ENCODE data around the gene KCNJ14. TPM values are rescaled to one million over a fixed set of nuclear protein-coding genes. Genes with fewer than 3 reads are reported as not detected.

Gene KCNJ14
- polyA plus RNA-seq, 3 donors, result 0.09 to 0.56 TPM; not detected in 1

DNA sequence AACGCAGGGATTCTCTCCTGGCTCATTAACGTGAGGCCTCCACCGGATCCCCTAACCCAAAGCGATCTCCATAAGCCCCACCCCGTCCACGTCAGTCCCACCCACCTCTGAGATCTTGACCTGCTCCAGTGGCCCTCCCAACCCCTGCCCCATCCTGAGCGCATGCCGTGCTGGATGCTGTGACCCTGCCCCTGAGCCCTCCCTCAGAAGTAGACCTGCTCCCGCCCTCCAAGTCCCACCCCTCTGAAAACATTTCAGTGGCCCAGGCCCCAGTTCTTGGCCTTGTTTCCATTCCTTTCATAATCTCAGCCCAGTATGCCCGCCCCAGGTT lies 36.4 kb downstream of the KCNJ14 start:
- Histone ChIP-seq H4K20me1 (ENCODE audit: insufficient read depth, low read length) (no peaks in the 10 kb centered on the region), H3K9ac (ENCODE audit: insufficient read depth, low read length, poor library complexity, severe bottlenecking) (no peak overlapping the region), H3K9me3 (replicated peaks in 1 of 2; ENCODE audit: control insufficient read depth in 1 of 2, insufficient read depth in 1 of 2, low read length in 2 of 2) (peaks cover 0 to 3% of the 10 kb centered on the region in 2 donors), H3K27me3 (ENCODE audit: control insufficient read depth in 2 of 2, insufficient read depth in 2 of 2, low read length in 2 of 2) (peaks cover 11 to 35% of the 10 kb centered on the region in 2 donors), H3K4me3 (replicated peaks in 1 of 3; ENCODE audit: low read depth in 2 of 3, low read length in 3 of 3) (no peak overlapping the region), H3K79me2 (ENCODE audit: insufficient read depth, low read length) (no peaks in the 10 kb centered on the region), H3K36me3 (replicated peaks in 1 of 2; ENCODE audit: control insufficient read depth in 1 of 2, insufficient read depth in 2 of 2, low read length in 2 of 2) (no peaks in the 10 kb centered on the region), H3K4me1 (ENCODE audit: control insufficient read depth in 1 of 2, insufficient read depth in 2 of 2, low read length in 2 of 2) (peaks cover 36 to 49% of the 10 kb centered on the region in 2 donors), H3K27ac (ENCODE audit: low read depth in 1 of 2, low read length in 2 of 2) (no peak overlapping the region), H2AFZ (ENCODE audit: insufficient read depth, low read depth, low read length, poor library complexity, severe bottlenecking) (no peak overlapping the region), H3K4me2 (replicated peaks; ENCODE audit: extremely low read depth, low read length, poor library complexity, severe bottlenecking) (peak overlapping the region; percentile 27)
- Mint-ChIP-seq H3K36me3 (peaks cover 0 to 11% of the 10 kb centered on the region in 2 donors), H3K9me3 (peaks cover 0 to 27% (median 15%) of the 10 kb centered on the region in 7 donors), H3K27me3 (ENCODE audit: low read depth in 3 of 3) (peaks cover 46 to 65% (median 48%) of the 10 kb centered on the region in 3 donors), H3K4me3 (peak overlapping the region in 1 of 2 donors; percentile 92), H3K27ac (peak overlapping the region in 5 of 7 donors; percentile 9 to 91 (median 41)), H3K4me1 (peaks cover 40% of the 10 kb centered on the region)
- 23% methylated on average over 10 of the region's 10 CpGs for WGBS (ENCODE audit: insufficient coverage)
- TF ChIP-seq, protein P1, sequence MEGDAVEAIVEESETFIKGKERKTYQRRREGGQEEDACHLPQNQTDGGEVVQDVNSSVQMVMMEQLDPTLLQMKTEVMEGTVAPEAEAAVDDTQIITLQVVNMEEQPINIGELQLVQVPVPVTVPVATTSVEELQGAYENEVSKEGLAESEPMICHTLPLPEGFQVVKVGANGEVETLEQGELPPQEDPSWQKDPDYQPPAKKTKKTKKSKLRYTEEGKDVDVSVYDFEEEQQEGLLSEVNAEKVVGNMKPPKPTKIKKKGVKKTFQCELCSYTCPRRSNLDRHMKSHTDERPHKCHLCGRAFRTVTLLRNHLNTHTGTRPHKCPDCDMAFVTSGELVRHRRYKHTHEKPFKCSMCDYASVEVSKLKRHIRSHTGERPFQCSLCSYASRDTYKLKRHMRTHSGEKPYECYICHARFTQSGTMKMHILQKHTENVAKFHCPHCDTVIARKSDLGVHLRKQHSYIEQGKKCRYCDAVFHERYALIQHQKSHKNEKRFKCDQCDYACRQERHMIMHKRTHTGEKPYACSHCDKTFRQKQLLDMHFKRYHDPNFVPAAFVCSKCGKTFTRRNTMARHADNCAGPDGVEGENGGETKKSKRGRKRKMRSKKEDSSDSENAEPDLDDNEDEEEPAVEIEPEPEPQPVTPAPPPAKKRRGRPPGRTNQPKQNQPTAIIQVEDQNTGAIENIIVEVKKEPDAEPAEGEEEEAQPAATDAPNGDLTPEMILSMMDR (IDR thresholded peaks at IDR 0.05), result no peak
- no peak for DNase-seq
- intact Hi-C loops (cut with micrococcal nuclease), result loop anchor here (2.0 kb wide), 2 partner anchors 23 to 93 kb away; partner anchors contain the start of gene CYTH2 (in 2 of the 2)

DNA sequence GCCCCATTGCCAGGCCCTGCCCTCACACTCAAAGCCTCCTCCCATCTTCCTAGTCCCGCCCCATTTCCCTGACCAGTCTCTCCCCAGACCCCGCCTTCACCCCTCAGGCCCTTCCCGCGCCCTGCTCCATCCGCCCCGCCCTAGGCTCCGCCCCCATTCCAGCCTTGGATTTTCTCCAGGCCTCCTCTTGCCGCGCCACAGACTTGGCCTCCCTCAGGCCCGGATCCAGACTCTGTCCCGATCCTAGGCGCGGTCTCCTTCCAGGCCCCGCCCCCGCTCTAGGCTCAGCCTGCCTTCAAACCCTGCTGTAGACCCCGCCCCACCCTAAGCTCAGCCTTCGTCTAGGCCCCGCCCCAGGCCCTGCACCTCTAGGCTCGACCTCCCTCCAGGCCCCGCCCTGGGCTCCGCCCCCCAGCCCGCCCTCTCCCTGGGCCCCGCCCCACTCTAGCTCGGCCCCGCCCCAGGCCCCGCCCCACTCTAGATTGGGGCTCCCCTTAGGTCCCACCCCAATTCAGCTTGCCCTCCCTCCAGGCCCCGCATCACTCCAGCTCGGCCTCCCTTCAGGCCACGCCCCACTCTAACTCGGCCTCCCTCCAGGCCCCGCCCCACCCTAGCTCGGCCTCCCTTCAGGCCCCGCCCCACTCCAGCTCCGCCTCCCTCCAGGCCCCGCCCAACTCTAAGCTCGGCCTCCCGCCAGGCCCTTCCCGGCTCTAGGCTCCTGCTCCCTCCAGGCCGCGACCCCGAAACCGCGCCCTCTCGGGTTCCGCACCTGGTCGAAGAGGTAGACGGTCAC lies 37.7 kb downstream of the KCNJ14 start:
- WGBS (ENCODE audit: insufficient coverage), result under 1% methylated on average over 33 of the region's 47 CpGs
- H3K27ac ChIP-seq (ENCODE audit: low read depth in 1 of 2, low read length in 2 of 2), result peak overlapping the region in 1 of 2 donors; percentile 45
- TF ChIP-seq, protein P1 (IDR thresholded peaks at IDR 0.05), result no peak
- H3K9me3 ChIP-seq (replicated peaks in 1 of 2; ENCODE audit: control insufficient read depth in 1 of 2, insufficient read depth in 1 of 2, low read length in 2 of 2), result peaks cover 0 to 3% of the 10 kb centered on the region in 2 donors
- DNase-seq, result peak; percentile 93 to 95 (median 94)
- H3K4me2 ChIP-seq (replicated peaks; ENCODE audit: extremely low read depth, low read length, poor library complexity, severe bottlenecking), result peak overlapping the region; percentile 80
- peaks cover 0 to 27% (median 17%) of the 10 kb centered on the region in 7 donors for H3K9me3 Mint-ChIP-seq
- H4K20me1 ChIP-seq (ENCODE audit: insufficient read depth, low read length), result no peaks in the 10 kb centered on the region
- H3K27me3 Mint-ChIP-seq (ENCODE audit: low read depth in 3 of 3), result peaks cover 56 to 77% (median 58%) of the 10 kb centered on the region in 3 donors
- H3K9ac ChIP-seq (ENCODE audit: insufficient read depth, low read length, poor library complexity, severe bottlenecking), result peak overlapping the region; percentile 54
- intact Hi-C loops (cut with micrococcal nuclease), result loop anchor here (1.0 to 2.0 kb wide), 2 partner anchors 9 to 24 kb away; partner anchors contain the start of gene CYTH2 (in 2 of the 2)
- H3K4me3 ChIP-seq (replicated peaks in 1 of 3; ENCODE audit: low read depth in 2 of 3, low read length in 3 of 3), result peak overlapping the region; percentile 46 to 80 (median 46)
- peaks cover 42% of the 10 kb centered on the region for H3K4me1 Mint-ChIP-seq
- peaks cover 0 to 11% of the 10 kb centered on the region in 2 donors for H3K36me3 Mint-ChIP-seq
- no peaks in the 10 kb centered on the region for H3K79me2 ChIP-seq (ENCODE audit: insufficient read depth, low read length)
- H3K27me3 ChIP-seq (ENCODE audit: control insufficient read depth in 2 of 2, insufficient read depth in 2 of 2, low read length in 2 of 2), result peaks cover 21 to 47% of the 10 kb centered on the region in 2 donors
- peak overlapping the region; percentile 86 to 98 (median 93) for H3K27ac Mint-ChIP-seq
- peak overlapping the region; percentile 79 to 92 for H3K4me3 Mint-ChIP-seq
- H3K36me3 ChIP-seq (replicated peaks in 1 of 2; ENCODE audit: control insufficient read depth in 1 of 2, insufficient read depth in 2 of 2, low read length in 2 of 2), result no peaks in the 10 kb centered on the region
- H2AFZ ChIP-seq (ENCODE audit: insufficient read depth, low read depth, low read length, poor library complexity, severe bottlenecking), result peak overlapping the region; percentile 86
- H3K4me1 ChIP-seq (ENCODE audit: control insufficient read depth in 1 of 2, insufficient read depth in 2 of 2, low read length in 2 of 2), result peaks cover 36 to 49% of the 10 kb centered on the region in 2 donors
